Measurements from ENCODE around the gene PDIK1L. TPM values are rescaled to one million over a fixed set of nuclear protein-coding genes. Genes with fewer than 3 reads are reported as not detected.
A peak's percentile ranks its signal among the peaks of the same experiment; 100 is the strongest.

The PDIK1L gene
- total and polyA plus RNA-seq, 9 of the 15 experiments (the other 6 are each of a cell fraction or from before 2014, with no cell fraction given): 12.8 to 30.2 (median 21.5) TPM

DNA sequence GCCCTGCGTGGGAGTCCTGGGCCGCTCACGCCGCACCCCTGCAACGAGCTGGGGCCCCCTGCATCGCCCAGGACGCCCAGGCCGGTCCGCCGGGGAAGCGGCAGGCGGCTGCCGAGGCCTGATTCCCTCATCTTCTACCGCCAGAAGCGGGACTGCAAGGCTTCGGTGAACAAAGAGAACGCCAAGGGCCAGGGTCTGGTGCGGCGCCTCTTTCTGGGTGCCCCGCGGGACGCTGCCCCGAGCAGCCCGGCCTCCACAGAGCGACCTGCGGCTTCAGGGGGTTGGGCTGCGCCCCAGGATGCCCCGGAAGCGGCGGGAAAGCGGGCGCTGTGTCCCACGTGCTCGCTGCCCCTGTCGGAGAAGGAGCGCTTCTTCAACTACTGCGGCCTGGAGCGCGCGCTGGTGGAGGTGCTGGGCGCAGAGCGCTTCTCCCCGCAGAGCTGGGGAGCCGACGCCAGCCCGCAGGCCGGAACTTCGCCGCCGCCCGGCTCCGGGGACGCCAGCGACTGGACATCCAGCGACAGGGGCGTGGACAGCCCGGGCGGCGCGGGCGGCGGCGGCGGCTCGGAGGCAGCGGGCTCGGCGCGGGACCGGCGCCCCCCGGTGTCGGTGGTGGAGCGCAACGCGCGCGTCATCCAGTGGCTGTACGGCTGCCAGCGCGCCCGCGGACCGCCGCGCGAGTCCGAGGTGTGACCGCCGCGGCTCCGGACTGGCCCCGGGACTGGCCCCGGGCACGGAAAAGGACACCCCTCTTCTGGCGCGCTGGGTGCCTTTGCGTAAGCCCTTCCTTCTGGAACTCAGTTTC lies 50.0 kb downstream of the PDIK1L start (continued):
- TF ChIP-seq TAL1 (IDR thresholded peaks at IDR 0.05) (no peak), HMGN3 (IDR thresholded peaks at IDR 0.05; ENCODE audit: borderline replicate concordance, extremely low read depth, insufficient read length, low read depth, low read length) (peak; percentile 53), ZNF445 (CRISPR knock-in tag; IDR thresholded peaks at IDR 0.05; ENCODE audit: low read depth) (no peak), FOSL1 (tag; conservative IDR thresholded peaks at IDR 0.05) (peak; percentile 66), ZNF23 (CRISPR knock-in tag; IDR thresholded peaks at IDR 0.05) (no peak), HSF4 (CRISPR knock-in tag; IDR thresholded peaks at IDR 0.05; ENCODE audit: borderline replicate concordance) (no peak), KAT2B (IDR thresholded peaks at IDR 0.05; ENCODE audit: low read depth, low read length) (no peak), ZNF146 (CRISPR knock-in tag; IDR thresholded peaks at IDR 0.05; ENCODE audit: unreplicated experiment) (peak; percentile 3), SAP30 (IDR thresholded peaks at IDR 0.05; ENCODE audit: borderline replicate concordance, insufficient read depth, low read depth, low read length, poor library complexity, severe bottlenecking) (no peak), ELF2 (CRISPR knock-in tag; IDR thresholded peaks at IDR 0.05) (peak; percentile 71; the same call in 1 of the 2 replicates), KLF16 (IDR thresholded peaks at IDR 0.05) (no peak), SMARCE1 (IDR thresholded peaks at IDR 0.05) (no peak), NCOA1 (IDR thresholded peaks at IDR 0.05; ENCODE audit: low read depth) (no peak), U2AF1 (optimal IDR thresholded peaks at IDR 0.05; ENCODE audit: low read depth, low read length) (peak; percentile 94), C11orf30 (IDR thresholded peaks at IDR 0.05; ENCODE audit: low read depth) (no peak), TBP (optimal IDR thresholded peaks at IDR 0.05; ENCODE audit: low read depth, low read length) (peak; percentile 52), ZC3H8 (IDR thresholded peaks at IDR 0.05) (no peak), BRD9 (IDR thresholded peaks at IDR 0.05; ENCODE audit: low read depth, partially characterized antibody) (no peak)
- TF ChIP-seq, protein P1, sequence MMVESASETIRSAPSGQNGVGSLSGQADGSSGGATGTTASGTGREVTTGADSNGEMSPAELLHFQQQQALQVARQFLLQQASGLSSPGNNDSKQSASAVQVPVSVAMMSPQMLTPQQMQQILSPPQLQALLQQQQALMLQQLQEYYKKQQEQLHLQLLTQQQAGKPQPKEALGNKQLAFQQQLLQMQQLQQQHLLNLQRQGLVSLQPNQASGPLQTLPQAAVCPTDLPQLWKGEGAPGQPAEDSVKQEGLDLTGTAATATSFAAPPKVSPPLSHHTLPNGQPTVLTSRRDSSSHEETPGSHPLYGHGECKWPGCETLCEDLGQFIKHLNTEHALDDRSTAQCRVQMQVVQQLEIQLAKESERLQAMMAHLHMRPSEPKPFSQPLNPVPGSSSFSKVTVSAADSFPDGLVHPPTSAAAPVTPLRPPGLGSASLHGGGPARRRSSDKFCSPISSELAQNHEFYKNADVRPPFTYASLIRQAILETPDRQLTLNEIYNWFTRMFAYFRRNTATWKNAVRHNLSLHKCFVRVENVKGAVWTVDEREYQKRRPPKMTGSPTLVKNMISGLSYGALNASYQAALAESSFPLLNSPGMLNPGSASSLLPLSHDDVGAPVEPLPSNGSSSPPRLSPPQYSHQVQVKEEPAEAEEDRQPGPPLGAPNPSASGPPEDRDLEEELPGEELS (CRISPR knock-in tag; IDR thresholded peaks at IDR 0.05; ENCODE audit: borderline replicate concordance): peak; percentile 63; the same call in 1 of the 2 replicates
- TF ChIP-seq, protein P2, sequence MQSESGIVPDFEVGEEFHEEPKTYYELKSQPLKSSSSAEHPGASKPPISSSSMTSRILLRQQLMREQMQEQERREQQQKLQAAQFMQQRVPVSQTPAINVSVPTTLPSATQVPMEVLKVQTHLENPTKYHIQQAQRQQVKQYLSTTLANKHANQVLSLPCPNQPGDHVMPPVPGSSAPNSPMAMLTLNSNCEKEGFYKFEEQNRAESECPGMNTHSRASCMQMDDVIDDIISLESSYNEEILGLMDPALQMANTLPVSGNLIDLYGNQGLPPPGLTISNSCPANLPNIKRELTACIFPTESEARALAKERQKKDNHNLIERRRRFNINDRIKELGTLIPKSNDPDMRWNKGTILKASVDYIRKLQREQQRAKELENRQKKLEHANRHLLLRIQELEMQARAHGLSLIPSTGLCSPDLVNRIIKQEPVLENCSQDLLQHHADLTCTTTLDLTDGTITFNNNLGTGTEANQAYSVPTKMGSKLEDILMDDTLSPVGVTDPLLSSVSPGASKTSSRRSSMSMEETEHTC (IDR thresholded peaks at IDR 0.05): no peak
